Type B pancreatic cell (in vitro differentiated cells): Measurements from ENCODE around the gene TMC1. TPM values are rescaled to one million over a fixed set of nuclear protein-coding genes. Genes with fewer than 3 reads are reported as not detected.

Source experiments
- DNase-seq: peaks from one replicate; pipeline ENCODE4 v3.0.0; 2021; ENCODE audit warnings: mixed read lengths; ENCODE audit not compliant: unreplicated experiment; ENCODE audit errors: extremely low spot score
- H3K27ac Mint-ChIP-seq: 2 replicates; pipeline ENCODE4 v1.8.0; 2021; ENCODE audit warnings: mild to moderate bottlenecking, mixed read lengths
- H3K27me3 Mint-ChIP-seq: 2 replicates; pipeline ENCODE4 v1.8.0; 2021; ENCODE audit warnings: mixed read lengths
- H3K36me3 Mint-ChIP-seq: 2 replicates; pipeline ENCODE4 v1.8.0; 2021; ENCODE audit warnings: mixed read lengths
- H3K4me1 Mint-ChIP-seq: one replicate; pipeline ENCODE4 v1.8.0; 2021; ENCODE audit warnings: mixed read lengths; ENCODE audit not compliant: unreplicated experiment
- H3K4me3 Mint-ChIP-seq: 2 replicates; pipeline ENCODE4 v1.8.0; 2021; ENCODE audit warnings: mild to moderate bottlenecking, mixed read lengths
- H3K9me3 Mint-ChIP-seq: 2 replicates; pipeline ENCODE4 v1.8.0; 2021; ENCODE audit warnings: mixed read lengths
- total RNA-seq: library from RNA; stranded (reverse); gene quantifications from 2 replicates; pipeline ENCODE4 v1.2.1, GENCODE V29; 2021; ENCODE audit warnings: low replicate concordance
- TF ChIP-seq, protein P1 (sequence below): fragments of 200-600 bp; sonication (generic); conservative IDR thresholded peaks from 2 replicates; pipeline ENCODE4 v1.5.0; 2021; ENCODE audit warnings: antibody characterized with exemption, mild to moderate bottlenecking

Gene TMC1
- total RNA-seq, 1 donor from 2014 or later = not detected

DNA sequence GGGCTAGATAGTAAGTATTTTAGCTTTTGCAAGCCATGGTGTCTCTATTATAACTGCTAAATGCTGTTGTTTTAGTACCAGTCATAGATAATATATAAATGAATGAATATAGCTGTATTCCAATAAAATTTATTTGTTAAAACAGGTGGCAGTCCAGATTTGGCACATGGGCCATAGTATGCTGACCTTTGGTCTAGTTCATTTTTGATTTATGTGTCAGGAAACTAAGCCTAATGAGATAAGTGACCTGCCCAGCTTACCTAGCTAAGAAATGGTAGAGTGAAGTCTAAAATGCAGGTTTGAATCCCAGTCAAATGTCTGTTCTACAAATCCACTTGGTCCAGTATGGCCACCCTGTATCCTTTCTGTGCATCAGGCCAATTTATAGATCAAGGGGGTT is 292.1 kb downstream of the TMC1 start:
- TF ChIP-seq, protein P1, sequence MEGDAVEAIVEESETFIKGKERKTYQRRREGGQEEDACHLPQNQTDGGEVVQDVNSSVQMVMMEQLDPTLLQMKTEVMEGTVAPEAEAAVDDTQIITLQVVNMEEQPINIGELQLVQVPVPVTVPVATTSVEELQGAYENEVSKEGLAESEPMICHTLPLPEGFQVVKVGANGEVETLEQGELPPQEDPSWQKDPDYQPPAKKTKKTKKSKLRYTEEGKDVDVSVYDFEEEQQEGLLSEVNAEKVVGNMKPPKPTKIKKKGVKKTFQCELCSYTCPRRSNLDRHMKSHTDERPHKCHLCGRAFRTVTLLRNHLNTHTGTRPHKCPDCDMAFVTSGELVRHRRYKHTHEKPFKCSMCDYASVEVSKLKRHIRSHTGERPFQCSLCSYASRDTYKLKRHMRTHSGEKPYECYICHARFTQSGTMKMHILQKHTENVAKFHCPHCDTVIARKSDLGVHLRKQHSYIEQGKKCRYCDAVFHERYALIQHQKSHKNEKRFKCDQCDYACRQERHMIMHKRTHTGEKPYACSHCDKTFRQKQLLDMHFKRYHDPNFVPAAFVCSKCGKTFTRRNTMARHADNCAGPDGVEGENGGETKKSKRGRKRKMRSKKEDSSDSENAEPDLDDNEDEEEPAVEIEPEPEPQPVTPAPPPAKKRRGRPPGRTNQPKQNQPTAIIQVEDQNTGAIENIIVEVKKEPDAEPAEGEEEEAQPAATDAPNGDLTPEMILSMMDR = no peak
- H3K4me3 Mint-ChIP-seq = no peak overlapping the region
- DNase-seq = no peak
- H3K36me3 Mint-ChIP-seq = no peaks in the 10 kb centered on the region
- no peaks in the 10 kb centered on the region for H3K27me3 Mint-ChIP-seq
- H3K27ac Mint-ChIP-seq = no peak overlapping the region
- no peaks in the 10 kb centered on the region for H3K4me1 Mint-ChIP-seq
- H3K9me3 Mint-ChIP-seq = no peaks in the 10 kb centered on the region

DNA sequence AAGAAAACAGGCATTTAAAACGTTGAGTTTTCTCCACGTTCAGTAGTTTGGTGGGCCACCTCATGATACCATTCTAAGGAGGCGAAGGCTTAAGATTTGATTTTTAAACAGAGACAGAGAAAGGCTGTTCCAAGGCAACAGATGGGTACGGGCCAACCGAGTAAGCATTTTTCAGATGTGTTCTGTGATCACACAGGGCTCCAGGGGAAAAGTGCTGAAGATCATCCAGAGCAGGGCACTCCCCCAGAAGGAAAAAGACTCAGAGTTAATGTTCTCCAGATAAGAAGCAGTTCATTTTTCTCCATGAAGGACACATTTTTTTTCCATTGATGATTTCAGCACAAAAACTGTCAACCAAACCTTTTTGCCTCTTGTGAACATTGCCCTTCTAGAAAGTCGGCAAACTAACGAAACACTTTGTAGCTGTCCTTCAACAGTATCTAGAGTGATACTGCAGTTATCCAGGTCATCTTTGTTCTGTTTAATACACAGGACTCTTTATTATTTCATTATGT is 292.7 kb downstream of the TMC1 start:
- H3K27me3 Mint-ChIP-seq = no peaks in the 10 kb centered on the region
- TF ChIP-seq, protein P1 = no peak
- no peaks in the 10 kb centered on the region for H3K36me3 Mint-ChIP-seq
- no peak overlapping the region for H3K27ac Mint-ChIP-seq
- no peak overlapping the region for H3K4me3 Mint-ChIP-seq
- no peaks in the 10 kb centered on the region for H3K9me3 Mint-ChIP-seq
- DNase-seq = no peak
- no peaks in the 10 kb centered on the region for H3K4me1 Mint-ChIP-seq

DNA sequence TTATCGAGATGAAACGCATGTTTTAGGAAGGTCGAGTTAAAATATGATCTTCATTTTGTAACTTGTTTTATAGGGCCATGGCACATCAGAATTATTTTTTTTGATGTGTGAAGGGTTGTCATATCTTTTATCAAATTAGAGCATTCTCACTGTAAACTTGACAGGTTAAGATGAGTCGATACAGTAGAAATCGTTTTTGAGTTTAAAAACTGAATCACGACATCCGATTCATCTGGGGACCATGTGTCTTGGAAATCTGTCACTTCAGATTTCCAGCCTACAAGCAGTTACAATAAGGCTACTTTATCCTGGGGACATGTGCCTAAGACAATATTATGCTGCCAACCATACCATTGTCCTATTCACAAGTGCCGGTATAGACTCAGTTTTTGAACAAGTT is 295.3 kb downstream of the TMC1 start:
- H3K36me3 Mint-ChIP-seq = no peaks in the 10 kb centered on the region
- no peak for DNase-seq
- no peaks in the 10 kb centered on the region for H3K9me3 Mint-ChIP-seq
- TF ChIP-seq, protein P1 = no peak
- H3K27me3 Mint-ChIP-seq = no peaks in the 10 kb centered on the region
- no peaks in the 10 kb centered on the region for H3K4me1 Mint-ChIP-seq
- H3K4me3 Mint-ChIP-seq = no peak overlapping the region
- H3K27ac Mint-ChIP-seq = no peak overlapping the region

DNA sequence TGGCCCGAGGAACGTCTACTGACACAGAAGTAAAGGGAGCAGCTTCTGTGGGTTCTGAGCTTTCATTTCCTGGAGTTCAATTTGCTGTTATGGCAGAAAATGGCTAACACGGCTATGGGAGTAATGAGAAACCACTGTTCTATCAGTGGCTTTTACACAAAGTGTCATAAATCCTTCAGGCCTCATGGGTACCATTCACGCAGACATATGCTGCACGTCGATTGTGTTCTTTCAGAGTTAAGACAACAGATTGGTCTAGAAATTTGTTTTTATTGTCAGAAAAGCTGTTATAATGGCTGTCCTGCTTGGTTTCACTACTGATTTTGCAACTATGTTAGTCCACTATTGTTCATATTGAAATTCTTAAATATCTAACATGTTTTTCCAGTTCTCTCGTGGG is 296.0 kb downstream of the TMC1 start:
- Mint-ChIP-seq H3K27me3 (no peaks in the 10 kb centered on the region), H3K4me3 (no peak overlapping the region), H3K27ac (no peak overlapping the region), H3K4me1 (no peaks in the 10 kb centered on the region), H3K9me3 (no peaks in the 10 kb centered on the region), H3K36me3 (no peaks in the 10 kb centered on the region)
- no peak for DNase-seq
- TF ChIP-seq, protein P1 = no peak

DNA sequence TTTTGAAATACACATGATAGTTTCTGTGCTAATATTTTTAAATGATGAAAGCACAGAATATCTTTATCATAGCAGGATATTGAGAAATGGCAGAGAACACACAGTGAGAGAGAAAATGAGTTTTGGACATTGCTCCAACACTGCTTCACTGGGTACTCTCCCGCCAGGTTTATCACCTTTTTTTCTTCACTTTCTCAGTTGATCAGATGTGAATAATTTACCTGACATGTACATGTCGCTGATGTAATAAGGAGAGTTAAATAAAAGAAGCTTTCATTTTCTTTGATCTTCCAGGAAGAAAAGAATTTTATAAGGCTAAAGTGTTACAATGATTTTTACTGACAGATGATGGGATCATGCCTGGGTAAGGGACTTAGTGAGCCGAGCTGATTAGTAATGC is 297.0 kb downstream of the TMC1 start:
- no peak overlapping the region for H3K4me3 Mint-ChIP-seq
- H3K27ac Mint-ChIP-seq = no peak overlapping the region
- no peaks in the 10 kb centered on the region for H3K36me3 Mint-ChIP-seq

More for the DNA sequence above, 297.0 kb downstream of the TMC1 start:
- Mint-ChIP-seq H3K4me1 (no peaks in the 10 kb centered on the region), H3K27me3 (no peaks in the 10 kb centered on the region), H3K9me3 (no peaks in the 10 kb centered on the region)
- DNase-seq = no peak
- TF ChIP-seq, protein P1 = no peak
